ENCODE data around the gene DHDH. TPM values are rescaled to one million over a fixed set of nuclear protein-coding genes. Genes with fewer than 3 reads are reported as not detected.
A peak's percentile ranks its signal among the peaks of the same experiment; 100 is the strongest.

Gene DHDH
- total and polyA plus RNA-seq, 2 of the 13 experiments (the other 11 are each of a cell fraction or from before 2014, with no cell fraction given): 0.13 to 0.91 TPM

- BruUV-seq (replicated peaks): no TSS peak
- DNase-seq (ENCODE audit: low spot score) (no peak), ATAC-seq (peak; percentile 59), FAIRE-seq (no peak)
- Histone ChIP-seq H3K4me1 (ENCODE audit: insufficient read depth, low read length) (no peaks in the 10 kb centered on the region), H3K9me3 (ENCODE audit: low read length) (no peaks in the 10 kb centered on the region), H3K4me3 (replicated peaks in 1 of 3; ENCODE audit: insufficient read depth in 1 of 3, low read depth in 2 of 3, low read length in 3 of 3) (no peak overlapping the region), H2AFZ (ENCODE audit: low read length) (no peak overlapping the region), H3K9ac (ENCODE audit: insufficient read depth, low read depth, low read length) (no peak overlapping the region), H3K4me2 (ENCODE audit: low read depth, low read length) (no peak overlapping the region), H3K27ac (ENCODE audit: extremely low read length, insufficient read depth, low read length) (no peak overlapping the region), H3K27me3 (ENCODE audit: control insufficient read depth in 1 of 2, insufficient read depth in 2 of 2, low read length in 2 of 2) (no peaks in the 10 kb centered on the region), H4K20me1 (ENCODE audit: insufficient read depth, low read length) (no peaks in the 10 kb centered on the region), H3K79me2 (ENCODE audit: insufficient read depth, low read length) (no peaks in the 10 kb centered on the region), H3K36me3 (replicated peaks in 1 of 2; ENCODE audit: control insufficient read depth in 1 of 2, insufficient read depth in 2 of 2, low read length in 2 of 2) (peaks cover 8 to 26% of the 10 kb centered on the region in 2 experiments; a peak in 4 of 5 replicates)
- intact Hi-C loops (cut with micrococcal nuclease; ENCODE audit: unreplicated experiment) (no loop called here), in situ Hi-C loops (cut with HindIII; ENCODE audit: extremely low pct_ligation_motif_present, low pct_unique_long_range_greater_than_20kb) (no loop called here)
- ChIA-PET POLR2A (interaction anchor here (0.7 to 4.1 kb wide), 5 partner anchors 10 to 238 kb away, joined by 3 to 18 read pairs (median 4); partner anchors contain the start of genes GYS1 and RUVBL2), CTCF (ENCODE audit: low intra/inter-chr PET ratio, low total read pairs) (no interaction called here)
- WGBS (ENCODE audit: low lambda C conversion rate): 94% methylated on average over 13 of the region's 13 CpGs
- TF ChIP-seq SUZ12 (IDR thresholded peaks at IDR 0.05; ENCODE audit: low read depth, low read length): peak; percentile 40; the same call in 1 of the 2 replicates
- TF ChIP-seq, protein P1, sequence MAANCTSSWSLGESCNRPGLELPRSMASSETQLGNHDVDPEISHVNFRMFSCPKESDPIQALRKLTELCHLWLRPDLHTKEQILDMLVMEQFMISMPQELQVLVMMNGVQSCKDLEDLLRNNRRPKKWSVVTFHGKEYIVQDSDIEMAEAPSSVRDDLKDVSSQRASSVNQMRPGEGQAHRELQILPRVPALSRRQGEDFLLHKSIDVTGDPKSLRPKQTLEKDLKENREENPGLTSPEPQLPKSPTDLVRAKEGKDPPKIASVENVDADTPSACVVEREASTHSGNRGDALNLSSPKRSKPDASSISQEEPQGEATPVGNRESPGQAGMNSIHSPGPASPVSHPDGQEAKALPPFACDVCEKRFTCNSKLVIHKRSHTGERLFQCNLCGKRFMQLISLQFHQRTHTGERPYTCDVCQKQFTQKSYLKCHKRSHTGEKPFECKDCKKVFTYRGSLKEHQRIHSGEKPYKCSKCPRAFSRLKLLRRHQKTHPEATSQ (CRISPR knock-in tag; IDR thresholded peaks at IDR 0.05; ENCODE audit: borderline replicate concordance): no peak
- no peak for TF ChIP-seq ZNF776 (CRISPR knock-in tag; IDR thresholded peaks at IDR 0.05)
- TF ChIP-seq, protein P2, sequence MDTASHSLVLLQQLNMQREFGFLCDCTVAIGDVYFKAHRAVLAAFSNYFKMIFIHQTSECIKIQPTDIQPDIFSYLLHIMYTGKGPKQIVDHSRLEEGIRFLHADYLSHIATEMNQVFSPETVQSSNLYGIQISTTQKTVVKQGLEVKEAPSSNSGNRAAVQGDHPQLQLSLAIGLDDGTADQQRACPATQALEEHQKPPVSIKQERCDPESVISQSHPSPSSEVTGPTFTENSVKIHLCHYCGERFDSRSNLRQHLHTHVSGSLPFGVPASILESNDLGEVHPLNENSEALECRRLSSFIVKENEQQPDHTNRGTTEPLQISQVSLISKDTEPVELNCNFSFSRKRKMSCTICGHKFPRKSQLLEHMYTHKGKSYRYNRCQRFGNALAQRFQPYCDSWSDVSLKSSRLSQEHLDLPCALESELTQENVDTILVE (CRISPR knock-in tag; IDR thresholded peaks at IDR 0.05): no peak
- TF ChIP-seq IKZF4 (CRISPR knock-in tag; IDR thresholded peaks at IDR 0.05; ENCODE audit: borderline replicate concordance, low read depth, not compliant biosample characterization): no peak
- TF ChIP-seq, protein P3, sequence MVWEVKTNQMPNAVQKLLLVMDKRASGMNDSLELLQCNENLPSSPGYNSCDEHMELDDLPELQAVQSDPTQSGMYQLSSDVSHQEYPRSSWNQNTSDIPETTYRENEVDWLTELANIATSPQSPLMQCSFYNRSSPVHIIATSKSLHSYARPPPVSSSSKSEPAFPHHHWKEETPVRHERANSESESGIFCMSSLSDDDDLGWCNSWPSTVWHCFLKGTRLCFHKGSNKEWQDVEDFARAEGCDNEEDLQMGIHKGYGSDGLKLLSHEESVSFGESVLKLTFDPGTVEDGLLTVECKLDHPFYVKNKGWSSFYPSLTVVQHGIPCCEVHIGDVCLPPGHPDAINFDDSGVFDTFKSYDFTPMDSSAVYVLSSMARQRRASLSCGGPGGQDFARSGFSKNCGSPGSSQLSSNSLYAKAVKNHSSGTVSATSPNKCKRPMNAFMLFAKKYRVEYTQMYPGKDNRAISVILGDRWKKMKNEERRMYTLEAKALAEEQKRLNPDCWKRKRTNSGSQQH (CRISPR knock-in tag; IDR thresholded peaks at IDR 0.05; ENCODE audit: low read depth): no peak
- no peak for TF ChIP-seq ZNF570 (CRISPR knock-in tag; IDR thresholded peaks at IDR 0.05; ENCODE audit: borderline replicate concordance)
- no peak for TF ChIP-seq ZNF138 (CRISPR knock-in tag; IDR thresholded peaks at IDR 0.05; ENCODE audit: low read depth)
- TF ChIP-seq NFE2L1 (CRISPR knock-in tag; IDR thresholded peaks at IDR 0.05; ENCODE audit: borderline replicate concordance): no peak
- no peak for TF ChIP-seq NR2F2 (IDR thresholded peaks at IDR 0.05; ENCODE audit: borderline replicate concordance, low read depth)
- TF ChIP-seq, protein P4, sequence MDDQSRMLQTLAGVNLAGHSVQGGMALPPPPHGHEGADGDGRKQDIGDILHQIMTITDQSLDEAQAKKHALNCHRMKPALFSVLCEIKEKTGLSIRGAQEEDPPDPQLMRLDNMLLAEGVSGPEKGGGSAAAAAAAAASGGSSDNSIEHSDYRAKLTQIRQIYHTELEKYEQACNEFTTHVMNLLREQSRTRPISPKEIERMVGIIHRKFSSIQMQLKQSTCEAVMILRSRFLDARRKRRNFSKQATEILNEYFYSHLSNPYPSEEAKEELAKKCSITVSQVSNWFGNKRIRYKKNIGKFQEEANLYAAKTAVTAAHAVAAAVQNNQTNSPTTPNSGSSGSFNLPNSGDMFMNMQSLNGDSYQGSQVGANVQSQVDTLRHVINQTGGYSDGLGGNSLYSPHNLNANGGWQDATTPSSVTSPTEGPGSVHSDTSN (CRISPR knock-in tag; IDR thresholded peaks at IDR 0.05; ENCODE audit: borderline replicate concordance): no peak
- TF ChIP-seq, protein P5, sequence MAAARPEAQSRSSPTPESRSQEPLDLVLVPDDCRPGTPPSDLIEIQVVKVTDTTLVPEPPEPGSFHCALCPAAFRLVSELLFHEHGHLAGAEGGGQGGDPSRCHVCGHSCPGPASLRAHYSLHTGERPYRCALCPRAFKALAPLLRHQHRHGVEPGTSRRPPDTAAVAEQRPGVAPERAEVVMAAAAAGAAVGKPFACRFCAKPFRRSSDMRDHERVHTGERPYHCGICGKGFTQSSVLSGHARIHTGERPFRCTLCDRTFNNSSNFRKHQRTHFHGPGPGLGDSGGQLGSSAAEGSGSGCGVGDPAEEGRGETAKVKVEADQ (CRISPR knock-in tag; IDR thresholded peaks at IDR 0.05; ENCODE audit: borderline replicate concordance): no peak
- TF ChIP-seq THAP11 (CRISPR knock-in tag; IDR thresholded peaks at IDR 0.05): peak; percentile 97
- no peak for TF ChIP-seq KMT2B (CRISPR knock-in tag; IDR thresholded peaks at IDR 0.05)
These were observed 42.7 kb downstream of the DHDH start for GRCh38 chr19:48975947-48976847.
